ENCODE measurements around the gene ETS1. TPM values are rescaled to one million over a fixed set of nuclear protein-coding genes. Genes with fewer than 3 reads are reported as not detected.

The ETS1 gene
- polyA plus RNA-seq, 1 donor from 2014 or later: 192 TPM

DNA sequence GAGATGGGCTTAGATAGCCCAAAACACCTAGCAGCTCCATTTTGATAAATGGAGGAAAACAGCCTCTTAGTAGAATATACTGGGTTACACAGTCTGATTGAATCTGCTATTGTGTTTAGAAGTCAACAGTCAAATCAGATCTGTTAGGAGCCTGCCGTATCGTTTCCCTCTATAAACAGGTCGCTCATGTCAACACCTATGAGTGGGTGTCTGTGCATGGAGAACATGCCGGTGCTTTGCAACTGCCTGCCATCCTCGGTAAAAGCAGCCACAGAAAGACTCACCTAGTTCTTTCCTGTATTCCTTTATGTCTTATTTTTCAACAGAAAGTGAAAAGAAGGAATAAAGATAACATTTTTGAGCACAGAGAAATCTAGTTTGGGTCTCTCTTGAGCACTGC is 99.4 kb downstream of the ETS1 start:
- Mint-ChIP-seq H3K9me3 (no peaks in the 10 kb centered on the region), H3K4me3 (no peak overlapping the region), H3K4me1 (peaks cover 58 to 73% (median 65%) of the 10 kb centered on the region in 3 donors), H3K27ac (peak overlapping the region in 1 of 3 donors; percentile 39), H3K36me3 (peaks cover 27% of the 10 kb centered on the region), H3K27me3 (peaks cover 1% of the 10 kb centered on the region)

DNA sequence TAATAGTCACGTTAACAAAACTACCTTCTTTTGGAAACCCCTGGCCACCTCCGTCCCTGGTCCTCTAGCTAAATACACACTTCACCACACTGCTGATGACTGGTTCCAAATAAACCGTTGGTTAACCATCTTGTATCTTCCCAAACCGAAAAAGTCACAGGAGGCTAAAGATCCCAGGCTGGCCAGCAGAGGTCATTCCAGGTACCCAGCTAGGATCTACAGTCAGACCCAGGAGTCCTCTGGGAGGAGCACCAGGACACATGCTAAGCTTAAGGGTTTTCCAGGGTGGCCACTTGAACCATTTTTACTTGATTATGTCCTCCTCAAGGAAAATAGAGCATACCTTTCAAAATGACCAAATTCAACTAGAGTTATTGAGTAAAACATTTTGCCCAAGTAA is 103.2 kb downstream of the ETS1 start:
- H3K9me3 Mint-ChIP-seq: no peaks in the 10 kb centered on the region
- peaks cover 23% of the 10 kb centered on the region for H3K36me3 Mint-ChIP-seq
- peaks cover 51 to 78% (median 58%) of the 10 kb centered on the region in 3 donors for H3K4me1 Mint-ChIP-seq
- H3K4me3 Mint-ChIP-seq: peak overlapping the region in 3 of 4 donors; percentile 51 to 85 (median 74)
- peak overlapping the region; percentile 75 to 98 (median 92) for H3K27ac Mint-ChIP-seq
- peaks cover 3% of the 10 kb centered on the region for H3K27me3 Mint-ChIP-seq

DNA sequence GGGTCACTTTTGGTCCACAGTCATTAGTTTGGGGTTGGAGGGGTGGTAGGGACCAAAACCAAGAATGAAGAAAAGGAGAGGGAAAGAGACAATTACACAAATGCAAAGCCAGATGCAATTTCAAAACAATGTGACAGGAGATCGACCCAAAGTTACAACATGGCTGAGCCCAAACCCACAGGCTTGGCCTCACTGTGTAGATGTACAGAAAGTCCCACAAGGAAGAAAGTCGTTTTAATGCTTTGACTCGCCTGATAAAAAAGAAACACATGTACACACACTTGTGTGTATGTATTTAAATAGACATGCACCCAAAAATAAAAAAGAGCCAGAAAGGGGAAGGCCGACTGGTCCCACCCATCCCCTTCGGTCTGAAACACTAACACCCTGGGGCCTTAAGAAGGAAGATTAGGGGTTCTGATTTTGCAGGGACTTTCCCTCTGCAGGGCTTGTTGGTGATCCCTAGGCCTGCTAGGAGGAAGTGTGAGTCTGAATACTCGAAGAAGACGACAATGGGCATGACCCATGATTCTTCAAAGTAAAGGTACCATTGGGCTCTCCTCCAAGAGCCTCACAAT is 104.1 kb downstream of the ETS1 start:
- H3K9me3 Mint-ChIP-seq: no peaks in the 10 kb centered on the region
- peak overlapping the region; percentile 75 to 98 (median 92) for H3K27ac Mint-ChIP-seq
- peaks cover 20% of the 10 kb centered on the region for H3K36me3 Mint-ChIP-seq
- H3K4me3 Mint-ChIP-seq: peak overlapping the region; percentile 51 to 85 (median 72)
- H3K27me3 Mint-ChIP-seq: peaks cover 3% of the 10 kb centered on the region
- peaks cover 58 to 85% (median 61%) of the 10 kb centered on the region in 3 donors for H3K4me1 Mint-ChIP-seq

DNA sequence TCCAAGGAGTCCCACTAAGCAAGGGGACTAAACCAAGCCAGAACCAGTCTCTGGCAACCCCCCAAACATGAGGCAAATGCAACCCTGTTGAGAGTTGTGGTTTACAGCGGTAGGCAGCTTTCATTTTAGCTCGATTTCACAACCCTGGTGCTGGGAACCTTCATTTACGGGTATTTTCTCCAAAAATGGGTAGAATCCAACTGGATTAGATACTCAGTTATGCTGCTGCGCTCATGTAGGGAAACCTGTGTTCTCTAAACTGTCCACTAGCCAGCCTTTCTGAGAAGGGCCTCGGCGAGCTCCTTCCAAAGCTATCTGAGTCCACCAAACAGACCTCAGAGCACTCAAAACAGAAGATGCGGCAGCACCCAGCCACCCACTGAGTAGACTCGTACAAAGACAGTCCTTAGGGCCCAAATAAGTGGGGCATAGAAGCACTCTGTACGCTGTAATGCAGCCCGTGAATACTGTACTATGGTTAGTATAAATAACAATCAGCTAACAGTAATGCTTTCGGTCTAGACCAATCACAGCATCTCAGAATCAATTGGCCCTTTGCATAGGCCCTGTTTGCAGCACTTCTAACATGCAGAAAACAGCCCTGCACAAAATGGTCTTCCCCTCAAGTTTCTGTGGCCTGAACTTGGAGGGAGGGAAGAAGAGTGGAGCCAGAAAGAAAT is 104.7 kb downstream of the ETS1 start:
- Mint-ChIP-seq H3K27ac (peak overlapping the region; percentile 75 to 98 (median 92)), H3K27me3 (peaks cover 3% of the 10 kb centered on the region), H3K4me3 (peak overlapping the region; percentile 51 to 85 (median 72)), H3K36me3 (peaks cover 25% of the 10 kb centered on the region), H3K4me1 (peaks cover 63 to 85% (median 64%) of the 10 kb centered on the region in 3 donors), H3K9me3 (no peaks in the 10 kb centered on the region)

DNA sequence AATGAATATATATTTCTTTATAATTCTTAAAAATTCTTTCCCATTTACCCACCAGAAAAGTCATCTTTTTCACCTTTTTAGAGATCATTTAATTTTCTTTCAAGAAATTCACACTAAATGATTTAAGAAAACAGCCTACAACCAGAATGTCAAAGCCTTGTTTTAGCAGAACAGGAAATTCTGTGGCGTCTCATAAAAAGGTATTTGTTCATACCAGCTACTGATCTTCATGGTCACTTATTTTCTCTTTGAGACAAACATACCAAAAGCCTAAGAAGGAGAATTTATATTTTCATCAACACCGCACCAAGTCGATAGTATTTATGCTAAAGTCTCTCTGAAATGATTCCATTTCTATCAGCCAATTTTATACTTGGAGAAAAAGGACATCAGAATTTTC is 105.3 kb downstream of the ETS1 start:
- peaks cover 3% of the 10 kb centered on the region for H3K27me3 Mint-ChIP-seq
- H3K4me3 Mint-ChIP-seq: peak overlapping the region; percentile 51 to 85 (median 74)
- no peaks in the 10 kb centered on the region for H3K9me3 Mint-ChIP-seq
- H3K4me1 Mint-ChIP-seq: peaks cover 68 to 91% (median 69%) of the 10 kb centered on the region in 3 donors
- peak overlapping the region; percentile 75 to 98 (median 92) for H3K27ac Mint-ChIP-seq
- H3K36me3 Mint-ChIP-seq: peaks cover 28% of the 10 kb centered on the region

DNA sequence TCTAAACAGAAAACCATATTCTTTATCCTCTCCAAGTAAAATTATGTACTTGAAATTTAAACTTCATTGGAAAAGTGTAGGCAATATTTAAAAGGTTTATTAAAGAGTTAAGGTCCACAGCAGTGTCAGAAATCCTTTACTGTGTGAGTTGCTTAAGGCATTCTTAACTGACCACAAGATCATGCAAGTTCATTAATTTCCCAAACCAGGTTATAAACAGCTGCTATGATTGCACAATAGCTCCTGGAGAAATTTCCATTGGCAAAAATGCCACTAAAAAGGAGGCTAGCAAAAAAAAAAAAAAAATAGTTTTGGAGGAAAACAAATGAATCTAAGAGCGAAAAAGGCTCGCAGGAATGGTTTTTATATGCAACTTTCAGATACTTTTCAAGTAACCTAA is 106.2 kb downstream of the ETS1 start:
- H3K36me3 Mint-ChIP-seq: peaks cover 28% of the 10 kb centered on the region
- H3K27ac Mint-ChIP-seq: peak overlapping the region in 2 of 3 donors; percentile 98
- peaks cover 3% of the 10 kb centered on the region for H3K27me3 Mint-ChIP-seq
- H3K4me1 Mint-ChIP-seq: peaks cover 72 to 95% (median 77%) of the 10 kb centered on the region in 3 donors
- peak overlapping the region in 3 of 4 donors; percentile 4 to 85 (median 51) for H3K4me3 Mint-ChIP-seq
- H3K9me3 Mint-ChIP-seq: no peaks in the 10 kb centered on the region

DNA sequence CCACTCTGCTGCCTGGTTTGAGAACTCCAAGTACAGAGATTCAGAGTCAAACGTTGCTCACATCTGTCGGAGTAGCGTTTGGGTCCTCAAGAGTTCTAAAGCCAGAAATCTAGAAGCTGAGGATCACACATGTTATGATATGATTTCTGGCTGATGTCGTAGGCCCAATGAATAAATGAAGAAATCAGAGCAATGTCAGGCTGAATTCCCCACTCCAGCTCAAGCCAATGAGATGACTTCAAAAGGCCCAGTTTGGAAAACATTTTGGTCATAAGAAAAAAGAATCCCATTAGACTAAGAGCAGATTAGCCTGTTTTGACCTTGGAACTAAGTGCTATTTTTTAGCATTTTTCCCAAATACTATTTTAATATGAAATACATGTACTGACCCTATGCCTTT is 106.7 kb downstream of the ETS1 start:
- peak overlapping the region; percentile 67 to 98 (median 98) for H3K27ac Mint-ChIP-seq
- peaks cover 71 to 96% (median 74%) of the 10 kb centered on the region in 3 donors for H3K4me1 Mint-ChIP-seq
- H3K36me3 Mint-ChIP-seq: peaks cover 30% of the 10 kb centered on the region
- peaks cover 3% of the 10 kb centered on the region for H3K27me3 Mint-ChIP-seq
- no peaks in the 10 kb centered on the region for H3K9me3 Mint-ChIP-seq
- H3K4me3 Mint-ChIP-seq: peak overlapping the region in 2 of 4 donors; percentile 34 to 70

DNA sequence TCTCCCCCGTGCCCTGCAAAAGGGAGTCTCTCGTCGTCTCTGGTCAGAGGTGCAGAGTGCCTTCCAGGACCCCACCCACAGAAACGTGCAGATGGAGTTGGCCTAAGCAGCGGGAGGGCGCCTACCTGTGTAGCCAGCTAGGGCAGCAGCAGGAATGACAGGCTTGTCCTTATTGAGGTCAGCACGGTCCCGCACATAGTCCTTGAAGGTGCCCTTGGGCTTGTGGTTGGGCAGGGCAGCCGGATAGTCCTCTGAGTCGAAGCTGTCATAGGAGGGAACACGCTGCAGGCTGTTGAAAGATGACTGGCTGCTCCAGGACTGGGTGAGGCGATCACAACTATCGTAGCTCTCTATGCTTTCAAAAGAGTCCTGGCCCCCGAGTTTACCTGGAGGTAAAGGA is 107.3 kb downstream of the ETS1 start:
- peaks cover 29% of the 10 kb centered on the region for H3K36me3 Mint-ChIP-seq
- peak overlapping the region; percentile 67 to 98 (median 98) for H3K27ac Mint-ChIP-seq
- peaks cover 3% of the 10 kb centered on the region for H3K27me3 Mint-ChIP-seq
- peak overlapping the region in 3 of 4 donors; percentile 34 to 74 (median 70) for H3K4me3 Mint-ChIP-seq
- H3K9me3 Mint-ChIP-seq: no peaks in the 10 kb centered on the region
- peaks cover 70 to 93% (median 73%) of the 10 kb centered on the region in 3 donors for H3K4me1 Mint-ChIP-seq

DNA sequence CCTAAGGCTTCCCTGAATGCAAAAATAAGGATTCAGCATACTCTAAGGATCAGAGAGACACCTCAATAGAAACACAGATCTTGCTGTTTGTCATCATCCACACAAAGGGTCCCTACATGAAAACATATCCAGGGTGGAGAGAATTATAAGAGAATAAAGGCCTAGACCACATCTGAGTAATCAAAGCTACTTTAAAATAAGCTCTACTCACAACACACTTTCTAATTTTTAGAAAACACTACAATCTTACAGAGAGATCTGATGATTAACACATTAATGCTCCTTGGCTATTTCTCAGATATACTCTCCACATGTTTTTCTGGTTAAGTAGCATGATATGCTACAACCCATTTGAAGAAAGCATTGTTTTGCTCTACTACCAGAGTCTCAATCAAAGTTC is 108.2 kb downstream of the ETS1 start:
- peak overlapping the region in 3 of 4 donors; percentile 20 to 82 (median 39) for H3K4me3 Mint-ChIP-seq
- H3K27ac Mint-ChIP-seq: peak overlapping the region; percentile 67 to 98 (median 98)
- no peaks in the 10 kb centered on the region for H3K9me3 Mint-ChIP-seq
- H3K4me1 Mint-ChIP-seq: peaks cover 71 to 93% (median 77%) of the 10 kb centered on the region in 3 donors
- peaks cover 26% of the 10 kb centered on the region for H3K36me3 Mint-ChIP-seq
- H3K27me3 Mint-ChIP-seq: peaks cover 3% of the 10 kb centered on the region

DNA sequence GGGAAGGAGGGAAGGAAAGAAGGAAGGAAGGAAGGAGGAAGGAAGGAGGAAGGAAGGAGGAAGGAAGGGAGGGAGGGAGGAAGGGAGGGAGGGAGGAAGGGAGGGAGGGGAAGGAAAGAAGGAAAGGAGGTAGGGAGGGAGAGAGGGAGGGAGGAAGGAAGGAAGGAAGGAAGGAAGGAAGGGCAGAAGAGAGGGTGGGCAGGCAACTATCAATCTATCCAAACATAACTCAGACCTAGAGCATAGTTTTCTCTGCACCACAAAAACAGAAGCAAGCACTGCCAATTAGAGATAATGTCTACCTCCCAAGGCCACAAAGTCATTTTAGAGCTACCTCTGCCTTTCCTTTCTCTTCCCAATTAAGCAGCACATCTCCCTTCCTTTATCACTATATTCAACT is 109.1 kb downstream of the ETS1 start:
- H3K27me3 Mint-ChIP-seq: peaks cover 3% of the 10 kb centered on the region

DNA sequence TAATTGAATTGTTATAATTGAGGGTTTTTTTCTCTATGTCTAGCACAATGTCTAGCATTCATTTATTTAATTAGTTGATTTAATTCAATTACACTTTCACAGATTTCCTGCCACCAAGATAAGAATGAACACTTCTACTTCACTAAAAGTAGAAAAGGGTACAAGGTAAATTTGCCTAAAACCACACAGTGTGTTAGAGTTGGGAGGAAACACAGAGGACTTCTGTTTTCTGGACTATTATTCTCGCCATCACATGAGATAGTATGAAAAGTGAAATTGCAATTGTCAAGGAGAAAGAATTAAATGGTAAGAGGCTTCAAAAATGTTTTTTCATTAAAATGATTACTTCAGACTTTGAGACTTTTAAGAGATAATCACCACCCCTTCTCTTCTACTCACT is 109.5 kb downstream of the ETS1 start:
- Mint-ChIP-seq H3K27ac (peak overlapping the region; percentile 93 to 98 (median 97)), H3K4me1 (peaks cover 70 to 92% (median 77%) of the 10 kb centered on the region in 3 donors), H3K4me3 (peak overlapping the region; percentile 38 to 91 (median 64)), H3K27me3 (no peaks in the 10 kb centered on the region), H3K9me3 (no peaks in the 10 kb centered on the region), H3K36me3 (peaks cover 25% of the 10 kb centered on the region)

More for the DNA sequence above, 109.1 kb downstream of the ETS1 start:
- H3K36me3 Mint-ChIP-seq: peaks cover 25% of the 10 kb centered on the region
- peaks cover 70 to 93% (median 77%) of the 10 kb centered on the region in 3 donors for H3K4me1 Mint-ChIP-seq
- H3K9me3 Mint-ChIP-seq: no peaks in the 10 kb centered on the region
- peak overlapping the region in 3 of 4 donors; percentile 41 to 82 (median 59) for H3K4me3 Mint-ChIP-seq
- H3K27ac Mint-ChIP-seq: peak overlapping the region; percentile 86 to 98 (median 97)

DNA sequence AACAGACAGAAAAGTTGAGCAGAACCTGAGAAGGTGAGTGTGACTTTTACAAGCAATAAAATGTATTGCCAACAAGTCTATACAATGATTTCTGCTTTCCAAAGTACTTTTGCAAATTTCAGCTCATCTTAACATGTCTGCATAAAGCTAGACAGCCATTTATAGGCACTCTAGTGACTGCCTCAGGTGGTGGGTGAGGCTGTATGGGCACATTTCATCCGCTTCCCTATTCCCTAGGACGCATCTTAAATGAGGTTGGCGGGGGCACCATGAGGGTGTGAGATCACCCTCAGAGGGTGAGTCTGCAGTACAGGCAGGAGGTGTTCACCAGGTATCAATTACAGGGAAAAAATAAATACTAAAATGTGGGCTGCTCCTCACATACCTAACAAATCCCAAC is 110.1 kb downstream of the ETS1 start:
- peaks cover 27% of the 10 kb centered on the region for H3K36me3 Mint-ChIP-seq
- H3K4me1 Mint-ChIP-seq: peaks cover 71 to 93% (median 81%) of the 10 kb centered on the region in 3 donors
- H3K4me3 Mint-ChIP-seq: peak overlapping the region; percentile 41 to 91 (median 68)
- no peaks in the 10 kb centered on the region for H3K9me3 Mint-ChIP-seq
- no peaks in the 10 kb centered on the region for H3K27me3 Mint-ChIP-seq
- H3K27ac Mint-ChIP-seq: peak overlapping the region; percentile 93 to 98 (median 97)

DNA sequence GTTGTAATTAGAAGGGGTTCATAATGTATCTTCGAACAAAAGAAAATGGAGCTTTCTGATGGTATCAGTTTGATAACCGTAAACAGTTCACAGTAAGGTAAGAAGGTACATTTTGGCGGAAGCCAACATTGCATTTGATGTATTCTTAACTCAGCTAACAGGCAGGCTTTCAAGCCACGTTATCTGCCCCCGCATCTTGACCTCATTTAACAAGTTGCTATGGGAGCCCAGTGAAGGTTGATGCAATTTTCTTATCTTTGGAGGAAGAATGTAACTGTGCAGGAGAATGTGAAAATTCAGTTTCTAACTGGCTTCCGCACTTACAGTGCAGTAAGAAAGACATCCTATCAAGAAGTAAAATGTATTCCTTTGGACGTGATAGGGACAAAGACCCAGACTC is 110.6 kb downstream of the ETS1 start:
- Mint-ChIP-seq H3K27me3 (no peaks in the 10 kb centered on the region), H3K4me3 (peak overlapping the region; percentile 41 to 91 (median 68)), H3K9me3 (no peaks in the 10 kb centered on the region), H3K4me1 (peaks cover 71 to 93% (median 82%) of the 10 kb centered on the region in 3 donors), H3K36me3 (peaks cover 27% of the 10 kb centered on the region), H3K27ac (peak overlapping the region; percentile 93 to 98 (median 97))

DNA sequence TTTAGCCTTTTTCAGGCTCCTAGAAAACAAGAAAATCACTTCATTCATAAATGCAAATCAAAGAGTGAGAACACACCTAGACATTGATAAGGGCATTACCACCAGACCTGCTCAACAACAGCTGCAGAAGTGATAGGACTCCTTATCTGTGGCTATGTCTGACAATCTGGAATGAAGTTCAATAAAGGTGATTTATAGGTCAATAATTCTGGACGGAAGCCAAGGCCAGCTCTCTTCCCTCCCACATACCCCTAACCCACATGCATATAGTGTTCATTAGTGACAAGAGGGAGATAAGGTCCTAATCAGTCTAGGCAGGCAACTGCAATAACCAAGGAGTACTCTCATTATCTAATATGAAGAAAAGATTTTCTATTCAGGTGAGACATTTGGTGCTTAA is 111.3 kb downstream of the ETS1 start:
- peaks cover 27% of the 10 kb centered on the region for H3K36me3 Mint-ChIP-seq
- H3K4me3 Mint-ChIP-seq: peak overlapping the region in 3 of 4 donors; percentile 29 to 89 (median 41)
- no peaks in the 10 kb centered on the region for H3K27me3 Mint-ChIP-seq
- peak overlapping the region; percentile 93 to 98 (median 97) for H3K27ac Mint-ChIP-seq
- H3K4me1 Mint-ChIP-seq: peaks cover 78 to 93% (median 87%) of the 10 kb centered on the region in 3 donors
- no peaks in the 10 kb centered on the region for H3K9me3 Mint-ChIP-seq
